ENCODE data around the gene YBEY.
A peak's percentile ranks its signal among the peaks of the same experiment; 100 is the strongest.
"Not testable (repeated sequence)": the region's sequence is repeated elsewhere in the genome, so short reads cannot be mapped to it uniquely, and the experiment has no call there.

YBEY gene

GRCh38 chr21:46285761-46286647, at the start of gene YBEY:
YBEY (plus strand) TSS chr21:46286342; CDS start chr21:46286914, 572 bp downstream.
- peak; percentile 86 for DNase-seq

GRCh38 chr21:46237474-46237873, 48.7 kb upstream of the YBEY start:
- DNase-seq, result no peak

GRCh38 chr21:46239817-46240325, 46.3 kb upstream of the YBEY start:
- DNase-seq, result no peak

- not testable (repeated sequence) for DNase-seq
Measured at GRCh38 chr21:46241577-46241976, 44.6 kb upstream of the YBEY start.

GRCh38 chr21:46243325-46243724, 42.8 kb upstream of the YBEY start:
- DNase-seq, result no peak

GRCh38 chr21:46243960-46244361, 42.2 kb upstream of the YBEY start:
- no peak for DNase-seq

GRCh38 chr21:46244602-46245001, 41.5 kb upstream of the YBEY start:
- DNase-seq, result no peak

GRCh38 chr21:46245213-46245915, 40.8 kb upstream of the YBEY start:
- no peak for DNase-seq

- no peak for DNase-seq
Measured at GRCh38 chr21:46246345-46246744, 39.8 kb upstream of the YBEY start.

GRCh38 chr21:46247699-46248421, 38.3 kb upstream of the YBEY start:
- no peak for DNase-seq

- DNase-seq, result no peak
Measured at GRCh38 chr21:46248422-46248782, 37.7 kb upstream of the YBEY start.

GRCh38 chr21:46248827-46249226, 37.3 kb upstream of the YBEY start:
- no peak for DNase-seq

- no peak for DNase-seq
Measured at GRCh38 chr21:46250146-46250725, 35.9 kb upstream of the YBEY start.

GRCh38 chr21:46252840-46253239, 33.3 kb upstream of the YBEY start:
- no peak for DNase-seq

- no peak for DNase-seq
Measured at GRCh38 chr21:46253610-46254124, 32.5 kb upstream of the YBEY start.

- DNase-seq, result no peak
Measured at GRCh38 chr21:46254208-46254975, 31.8 kb upstream of the YBEY start.

GRCh38 chr21:46255166-46255565, 31.0 kb upstream of the YBEY start:
- no peak for DNase-seq

- no peak for DNase-seq
Measured at GRCh38 chr21:46255758-46256337, 30.3 kb upstream of the YBEY start.

- no peak for DNase-seq
Measured at GRCh38 chr21:46256501-46256994, 29.6 kb upstream of the YBEY start.

- no peak for DNase-seq
Measured at GRCh38 chr21:46264046-46264689, 22.0 kb upstream of the YBEY start.

- no peak for DNase-seq
Measured at GRCh38 chr21:46264690-46265144, 21.4 kb upstream of the YBEY start.
